Measurements from ENCODE around the gene ZBBX.

Gene ZBBX

GRCh38 chr3:167302678-167303077, 77.4 kb downstream of the ZBBX start:
- Histone ChIP-seq H3K27ac (no peak overlapping the region), H3K4me2 (ENCODE audit: low read length) (no peak overlapping the region), H3K36me3 (ENCODE audit: control insufficient read depth, insufficient read depth, low read length) (no peaks in the 10 kb centered on the region), H3K27me3 (ENCODE audit: control insufficient read depth, insufficient read depth, low read length) (no peaks in the 10 kb centered on the region), H3K4me1 (no peaks in the 10 kb centered on the region), H3K79me2 (no peaks in the 10 kb centered on the region), H3K9me3 (ENCODE audit: control insufficient read depth, low read length) (no peaks in the 10 kb centered on the region), H2AFZ (no peak overlapping the region), H3K4me3 (ENCODE audit: low read depth, low read length) (no peak overlapping the region), H3K9ac (no peak overlapping the region)
- TF ChIP-seq, protein P1, sequence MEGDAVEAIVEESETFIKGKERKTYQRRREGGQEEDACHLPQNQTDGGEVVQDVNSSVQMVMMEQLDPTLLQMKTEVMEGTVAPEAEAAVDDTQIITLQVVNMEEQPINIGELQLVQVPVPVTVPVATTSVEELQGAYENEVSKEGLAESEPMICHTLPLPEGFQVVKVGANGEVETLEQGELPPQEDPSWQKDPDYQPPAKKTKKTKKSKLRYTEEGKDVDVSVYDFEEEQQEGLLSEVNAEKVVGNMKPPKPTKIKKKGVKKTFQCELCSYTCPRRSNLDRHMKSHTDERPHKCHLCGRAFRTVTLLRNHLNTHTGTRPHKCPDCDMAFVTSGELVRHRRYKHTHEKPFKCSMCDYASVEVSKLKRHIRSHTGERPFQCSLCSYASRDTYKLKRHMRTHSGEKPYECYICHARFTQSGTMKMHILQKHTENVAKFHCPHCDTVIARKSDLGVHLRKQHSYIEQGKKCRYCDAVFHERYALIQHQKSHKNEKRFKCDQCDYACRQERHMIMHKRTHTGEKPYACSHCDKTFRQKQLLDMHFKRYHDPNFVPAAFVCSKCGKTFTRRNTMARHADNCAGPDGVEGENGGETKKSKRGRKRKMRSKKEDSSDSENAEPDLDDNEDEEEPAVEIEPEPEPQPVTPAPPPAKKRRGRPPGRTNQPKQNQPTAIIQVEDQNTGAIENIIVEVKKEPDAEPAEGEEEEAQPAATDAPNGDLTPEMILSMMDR (IDR thresholded peaks at IDR 0.05), result no peak

DNA sequence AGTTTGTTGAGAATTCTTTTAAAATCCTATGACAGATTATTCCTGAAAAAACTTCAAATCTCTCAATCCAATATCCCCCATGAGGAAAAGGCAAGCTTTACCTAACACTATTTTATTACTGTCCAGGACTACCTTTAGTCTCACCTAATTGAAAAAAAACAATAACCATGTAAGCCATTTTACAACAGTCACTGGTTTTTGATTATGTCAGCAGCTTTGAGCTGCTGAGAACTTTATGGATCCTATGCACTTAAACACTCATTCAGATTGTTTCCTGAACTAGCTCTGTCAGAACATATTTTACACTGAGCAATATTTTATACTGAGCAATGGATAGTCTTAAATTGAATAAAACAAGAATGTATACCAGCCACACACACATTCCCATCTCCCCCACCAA, 79.9 kb downstream of the ZBBX start:
- Histone ChIP-seq H3K36me3 (ENCODE audit: control insufficient read depth, insufficient read depth, low read length) (no peaks in the 10 kb centered on the region), H3K4me2 (ENCODE audit: low read length) (no peak overlapping the region), H2AFZ (no peak overlapping the region), H3K9me3 (ENCODE audit: control insufficient read depth, low read length) (no peaks in the 10 kb centered on the region), H3K79me2 (no peaks in the 10 kb centered on the region), H3K27ac (no peak overlapping the region), H3K4me3 (ENCODE audit: low read depth, low read length) (no peak overlapping the region), H3K9ac (no peak overlapping the region), H3K27me3 (ENCODE audit: control insufficient read depth, insufficient read depth, low read length) (no peaks in the 10 kb centered on the region), H3K4me1 (no peaks in the 10 kb centered on the region)
- TF ChIP-seq, protein P1 (IDR thresholded peaks at IDR 0.05), result no peak

DNA sequence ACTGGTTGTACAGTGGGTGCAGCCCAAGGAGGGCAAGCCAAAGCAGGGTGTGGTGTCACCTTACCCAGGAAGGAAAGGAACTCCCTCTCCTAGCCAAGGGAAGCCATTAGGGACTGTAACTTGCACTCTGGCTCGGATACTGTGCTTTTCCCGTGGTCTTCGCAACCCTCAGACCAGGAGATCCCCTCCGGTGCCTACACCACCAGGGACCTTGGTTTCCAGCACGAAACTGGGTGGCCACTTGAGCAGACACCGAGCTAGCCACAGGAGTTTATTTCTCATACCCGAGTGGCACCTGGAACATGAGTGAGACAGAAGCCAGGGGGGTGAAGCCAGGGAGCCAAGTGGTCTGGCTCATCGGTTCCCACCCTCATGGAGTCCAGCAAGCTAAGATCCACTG, 90.7 kb downstream of the ZBBX start:
- no peaks in the 10 kb centered on the region for H3K9me3 ChIP-seq (ENCODE audit: control insufficient read depth, low read length)
- H3K4me1 ChIP-seq, result no peaks in the 10 kb centered on the region
- H3K36me3 ChIP-seq (ENCODE audit: control insufficient read depth, insufficient read depth, low read length), result no peaks in the 10 kb centered on the region
- no peak overlapping the region for H3K4me3 ChIP-seq (ENCODE audit: low read depth, low read length)
- no peak overlapping the region for H2AFZ ChIP-seq
- TF ChIP-seq, protein P1 (IDR thresholded peaks at IDR 0.05), result no peak
- no peak overlapping the region for H3K9ac ChIP-seq
- no peak overlapping the region for H3K27ac ChIP-seq
- no peak overlapping the region for H3K4me2 ChIP-seq (ENCODE audit: low read length)
- H3K27me3 ChIP-seq (ENCODE audit: control insufficient read depth, insufficient read depth, low read length), result no peaks in the 10 kb centered on the region
- no peaks in the 10 kb centered on the region for H3K79me2 ChIP-seq

DNA sequence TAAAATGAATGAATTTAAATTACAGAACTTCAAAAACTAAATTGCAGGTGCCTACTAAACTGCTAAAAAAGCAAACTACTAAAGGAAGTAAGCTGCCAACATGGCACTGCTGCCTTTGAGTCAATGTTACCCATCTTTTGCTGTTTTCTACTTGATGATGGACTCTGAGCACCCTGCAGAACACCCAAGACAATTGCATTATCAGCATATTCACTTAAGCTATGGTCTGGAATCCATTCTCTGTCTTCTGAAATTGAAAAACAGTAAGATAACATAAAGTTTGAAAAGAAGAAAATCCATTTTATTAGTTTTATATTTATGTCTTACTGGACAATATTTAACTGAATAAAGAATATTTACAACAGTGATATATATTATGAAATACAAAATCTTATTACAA, 91.4 kb downstream of the ZBBX start:
- Histone ChIP-seq H3K9me3 (ENCODE audit: control insufficient read depth, low read length) (no peaks in the 10 kb centered on the region), H3K36me3 (ENCODE audit: control insufficient read depth, insufficient read depth, low read length) (no peaks in the 10 kb centered on the region), H3K4me2 (ENCODE audit: low read length) (no peak overlapping the region), H3K4me1 (no peaks in the 10 kb centered on the region), H3K79me2 (no peaks in the 10 kb centered on the region), H3K9ac (no peak overlapping the region), H3K27me3 (ENCODE audit: control insufficient read depth, insufficient read depth, low read length) (no peaks in the 10 kb centered on the region), H2AFZ (no peak overlapping the region), H3K4me3 (ENCODE audit: low read depth, low read length) (no peak overlapping the region), H3K27ac (no peak overlapping the region)
- TF ChIP-seq, protein P1 (IDR thresholded peaks at IDR 0.05), result no peak

DNA sequence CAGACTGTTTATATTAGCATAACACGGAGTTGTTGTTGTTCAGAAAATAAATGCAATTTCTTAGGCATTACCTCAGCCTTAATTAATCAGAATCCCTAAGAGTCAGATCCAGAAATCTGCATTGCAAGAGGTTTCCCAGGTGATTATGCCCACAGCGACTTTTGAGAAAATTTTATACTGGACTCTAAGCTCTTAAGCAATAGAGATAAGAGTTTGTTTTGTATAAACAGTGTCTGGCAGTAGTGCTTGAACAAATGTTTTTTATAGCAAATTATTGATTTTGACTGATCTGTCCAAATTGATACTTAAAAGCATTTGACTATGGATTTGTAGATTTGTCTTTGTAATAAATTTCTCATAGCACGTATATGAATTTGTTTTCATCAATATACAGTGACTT, 92.8 kb downstream of the ZBBX start:
- Histone ChIP-seq H3K4me1 (no peaks in the 10 kb centered on the region), H3K9ac (no peak overlapping the region), H3K36me3 (ENCODE audit: control insufficient read depth, insufficient read depth, low read length) (no peaks in the 10 kb centered on the region), H3K9me3 (ENCODE audit: control insufficient read depth, low read length) (no peaks in the 10 kb centered on the region), H2AFZ (no peak overlapping the region), H3K4me3 (ENCODE audit: low read depth, low read length) (no peak overlapping the region), H3K27ac (no peak overlapping the region), H3K79me2 (no peaks in the 10 kb centered on the region), H3K4me2 (ENCODE audit: low read length) (no peak overlapping the region), H3K27me3 (ENCODE audit: control insufficient read depth, insufficient read depth, low read length) (no peaks in the 10 kb centered on the region)
- TF ChIP-seq, protein P1 (IDR thresholded peaks at IDR 0.05), result no peak
